ENCODE data around the gene TLR9.

- TF ChIP-seq POLR2A (IDR thresholded peaks at IDR 0.05) = no peak
- TF ChIP-seq CTCF (IDR thresholded peaks at IDR 0.05) = no peak
Measured at GRCh38 chr3:52218026-52218425, 7.4 kb downstream of the TLR9 start.
